ENCODE results near the gene FRMPD1.

FRMPD1 gene

GRCh38 chr9:37776328-37776727 is 125.6 kb downstream of the FRMPD1 start:
- H3K27ac Mint-ChIP-seq: no peak overlapping the region
- H3K27me3 Mint-ChIP-seq (ENCODE audit: low read depth): no peaks in the 10 kb centered on the region
- H3K36me3 Mint-ChIP-seq (ENCODE audit: low read depth): peaks cover 44% of the 10 kb centered on the region
- no peaks in the 10 kb centered on the region for H3K9me3 Mint-ChIP-seq
- DNase-seq (ENCODE audit: low spot score): no peak
- H3K4me3 Mint-ChIP-seq: no peak overlapping the region
- peaks cover 4% of the 10 kb centered on the region for H3K4me1 Mint-ChIP-seq (ENCODE audit: low read depth)

GRCh38 chr9:37778534-37778933 is 127.8 kb downstream of the FRMPD1 start:
- no peak overlapping the region for H3K4me3 Mint-ChIP-seq
- no peak for DNase-seq (ENCODE audit: low spot score)
- H3K27ac Mint-ChIP-seq: no peak overlapping the region
- peaks cover 58% of the 10 kb centered on the region for H3K36me3 Mint-ChIP-seq (ENCODE audit: low read depth)
- no peaks in the 10 kb centered on the region for H3K27me3 Mint-ChIP-seq (ENCODE audit: low read depth)
- peaks cover 20% of the 10 kb centered on the region for H3K4me1 Mint-ChIP-seq (ENCODE audit: low read depth)
- H3K9me3 Mint-ChIP-seq: no peaks in the 10 kb centered on the region

- H3K9me3 Mint-ChIP-seq: no peaks in the 10 kb centered on the region
- peaks cover 30% of the 10 kb centered on the region for H3K4me1 Mint-ChIP-seq (ENCODE audit: low read depth)
- no peaks in the 10 kb centered on the region for H3K27me3 Mint-ChIP-seq (ENCODE audit: low read depth)
- peaks cover 42% of the 10 kb centered on the region for H3K36me3 Mint-ChIP-seq (ENCODE audit: low read depth)
- H3K27ac Mint-ChIP-seq: peak overlapping the region; percentile 95
- DNase-seq (ENCODE audit: low spot score): no peak
- H3K4me3 Mint-ChIP-seq: peak overlapping the region; percentile 98
Measured at GRCh38 chr9:37784291-37784615, 133.5 kb downstream of the FRMPD1 start.

- peak within 1 kb of the TSS; percentile 95 for H3K27ac Mint-ChIP-seq
- peaks cover 30% of the 10 kb centered on the region for H3K4me1 Mint-ChIP-seq (ENCODE audit: low read depth)
- H3K27me3 Mint-ChIP-seq (ENCODE audit: low read depth): no peaks in the 10 kb centered on the region
- peak; percentile 89 for DNase-seq (ENCODE audit: low spot score)
- peaks cover 41% of the 10 kb centered on the region for H3K36me3 Mint-ChIP-seq (ENCODE audit: low read depth)
- no peaks in the 10 kb centered on the region for H3K9me3 Mint-ChIP-seq
- H3K4me3 Mint-ChIP-seq: peak within 1 kb of the TSS; percentile 98
Measured at GRCh38 chr9:37784616-37785483, 134.1 kb downstream of the FRMPD1 start, which contains the start of gene EXOSC3. TSS of gene EXOSC3 (minus strand) at chr9:37785064. CDS start at chr9:37785044, 20 bp downstream.

GRCh38 chr9:37787059-37787458 is 136.3 kb downstream of the FRMPD1 start:
- H3K9me3 Mint-ChIP-seq: no peaks in the 10 kb centered on the region
- H3K27ac Mint-ChIP-seq: no peak overlapping the region
- DNase-seq (ENCODE audit: low spot score): no peak
- H3K4me1 Mint-ChIP-seq (ENCODE audit: low read depth): peaks cover 23% of the 10 kb centered on the region
- H3K4me3 Mint-ChIP-seq: no peak overlapping the region
- H3K36me3 Mint-ChIP-seq (ENCODE audit: low read depth): peaks cover 21% of the 10 kb centered on the region
- H3K27me3 Mint-ChIP-seq (ENCODE audit: low read depth): no peaks in the 10 kb centered on the region

GRCh38 chr9:37788332-37788731 is 137.6 kb downstream of the FRMPD1 start:
- H3K4me3 Mint-ChIP-seq: no peak overlapping the region
- DNase-seq (ENCODE audit: low spot score): no peak
- peaks cover 10% of the 10 kb centered on the region for H3K36me3 Mint-ChIP-seq (ENCODE audit: low read depth)
- H3K27me3 Mint-ChIP-seq (ENCODE audit: low read depth): no peaks in the 10 kb centered on the region
- H3K9me3 Mint-ChIP-seq: no peaks in the 10 kb centered on the region
- peaks cover 12% of the 10 kb centered on the region for H3K4me1 Mint-ChIP-seq (ENCODE audit: low read depth)
- H3K27ac Mint-ChIP-seq: no peak overlapping the region

- H3K9me3 Mint-ChIP-seq: no peaks in the 10 kb centered on the region
- DNase-seq (ENCODE audit: low spot score): no peak
- H3K4me3 Mint-ChIP-seq: no peak overlapping the region
- no peak overlapping the region for H3K27ac Mint-ChIP-seq
- peaks cover 6% of the 10 kb centered on the region for H3K4me1 Mint-ChIP-seq (ENCODE audit: low read depth)
- H3K36me3 Mint-ChIP-seq (ENCODE audit: low read depth): peaks cover under 1% of the 10 kb centered on the region
- H3K27me3 Mint-ChIP-seq (ENCODE audit: low read depth): peaks cover under 1% of the 10 kb centered on the region
Measured at GRCh38 chr9:37790096-37790495, 139.3 kb downstream of the FRMPD1 start.

GRCh38 chr9:37792122-37792521 is 141.4 kb downstream of the FRMPD1 start:
- Mint-ChIP-seq H3K27ac (no peak overlapping the region), H3K4me1 (ENCODE audit: low read depth) (peaks cover 1% of the 10 kb centered on the region), H3K4me3 (no peak overlapping the region), H3K36me3 (ENCODE audit: low read depth) (no peaks in the 10 kb centered on the region), H3K27me3 (ENCODE audit: low read depth) (peaks cover 4% of the 10 kb centered on the region), H3K9me3 (no peaks in the 10 kb centered on the region)
- DNase-seq (ENCODE audit: low spot score): no peak

- Mint-ChIP-seq H3K36me3 (ENCODE audit: low read depth) (peaks cover 2% of the 10 kb centered on the region), H3K27ac (no peak overlapping the region), H3K27me3 (ENCODE audit: low read depth) (peaks cover 4% of the 10 kb centered on the region), H3K4me3 (no peak overlapping the region), H3K4me1 (ENCODE audit: low read depth) (peaks cover 14% of the 10 kb centered on the region), H3K9me3 (no peaks in the 10 kb centered on the region)
- no peak for DNase-seq (ENCODE audit: low spot score)
Measured at GRCh38 chr9:37796232-37796631, 145.5 kb downstream of the FRMPD1 start.

Data from T-helper 2 cell treated with Interferon-gamma antibody and Interleukin-4, amounts not matched to agents 5 μg/mL and 100 μg/mL, for 36 hours (primary cell).